Vagina (tissue), 2 donors: ENCODE results near the gene HCRT.

ENCODE experiments used
- CTCF ChIP-seq, 3 experiments: fragments of 450-650 bp in 2 of 3; fragments of 200-600 bp in 1 of 3; sonication (generic) in 1 of 3; IDR thresholded peaks; one replicate each; pipeline ENCODE4 v1.5.1; 2017 to 2019; ENCODE audit warnings: antibody characterized with exemption in 3 of 3, mild to moderate bottlenecking in 2 of 3, moderate library complexity in 2 of 3
- POLR2A ChIP-seq, 2 donors: fragments of 450-650 bp; IDR thresholded peaks; one replicate each; pipeline ENCODE4 v1.6.1; 2017; ENCODE audit warnings: antibody characterized with exemption in 2 of 2, mild to moderate bottlenecking in 2 of 2, moderate library complexity in 2 of 2

GRCh38 chr17:42189651-42189965 lies 4.4 kb upstream of the HCRT start:
- TF ChIP-seq CTCF (IDR thresholded peaks at IDR 0.05) (no peak), POLR2A (IDR thresholded peaks at IDR 0.05) (no peak)
